DMS153 treated with DMSO at 0.1 percent for 48 hours (cell line): ENCODE results near the gene SH2D3A.

ENCODE experiments used
- DNase-seq: peaks from one replicate; lab custom pipeline; 2025; ENCODE audit not compliant: unreplicated experiment; lab: John Stamatoyannopoulos, UW

SH2D3A gene

DNA sequence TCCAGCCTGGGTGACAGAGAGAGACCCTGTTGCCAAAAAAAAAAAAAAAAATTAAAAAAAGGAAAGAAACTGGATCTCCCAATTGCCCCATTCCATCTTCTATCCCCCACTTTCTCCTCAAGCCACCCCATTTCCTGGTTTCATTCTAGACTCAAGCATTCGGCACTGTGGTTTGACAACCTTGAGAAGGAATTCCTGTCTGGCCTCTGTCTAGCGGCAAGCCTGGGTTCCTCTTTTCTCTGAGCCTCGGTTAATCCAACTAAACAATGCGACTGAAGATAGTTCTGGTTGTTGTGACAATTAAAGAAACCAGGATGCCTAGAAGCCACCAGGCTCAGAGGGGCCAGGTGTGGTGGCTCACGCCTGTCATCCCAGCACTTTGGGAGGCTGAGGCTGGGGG, 43.5 kb downstream of the SH2D3A start:
- no peak for DNase-seq

- no peak for DNase-seq
Measured at GRCh38 chr19:6723108-6723618, 44.1 kb downstream of the SH2D3A start.

GRCh38 chr19:6721773-6722172, 45.5 kb downstream of the SH2D3A start:
- DNase-seq: no peak

DNA sequence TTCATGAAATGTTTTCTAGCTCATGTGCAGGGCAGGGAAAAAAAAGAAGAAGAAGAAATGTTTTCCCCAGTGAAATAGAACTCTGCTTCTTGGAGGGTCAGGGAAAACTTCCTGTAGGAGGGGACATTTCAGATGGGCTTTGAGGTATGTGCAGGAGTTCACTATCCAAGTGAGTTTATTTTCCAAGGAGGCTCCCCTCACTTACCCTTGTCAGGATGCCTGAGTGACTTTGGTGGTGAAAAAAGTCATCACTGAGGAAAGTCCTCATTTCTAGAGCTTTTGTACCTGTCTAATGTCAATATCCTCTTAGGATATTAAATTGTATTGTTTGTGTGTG, 46.1 kb downstream of the SH2D3A start:
- DNase-seq: no peak

DNA sequence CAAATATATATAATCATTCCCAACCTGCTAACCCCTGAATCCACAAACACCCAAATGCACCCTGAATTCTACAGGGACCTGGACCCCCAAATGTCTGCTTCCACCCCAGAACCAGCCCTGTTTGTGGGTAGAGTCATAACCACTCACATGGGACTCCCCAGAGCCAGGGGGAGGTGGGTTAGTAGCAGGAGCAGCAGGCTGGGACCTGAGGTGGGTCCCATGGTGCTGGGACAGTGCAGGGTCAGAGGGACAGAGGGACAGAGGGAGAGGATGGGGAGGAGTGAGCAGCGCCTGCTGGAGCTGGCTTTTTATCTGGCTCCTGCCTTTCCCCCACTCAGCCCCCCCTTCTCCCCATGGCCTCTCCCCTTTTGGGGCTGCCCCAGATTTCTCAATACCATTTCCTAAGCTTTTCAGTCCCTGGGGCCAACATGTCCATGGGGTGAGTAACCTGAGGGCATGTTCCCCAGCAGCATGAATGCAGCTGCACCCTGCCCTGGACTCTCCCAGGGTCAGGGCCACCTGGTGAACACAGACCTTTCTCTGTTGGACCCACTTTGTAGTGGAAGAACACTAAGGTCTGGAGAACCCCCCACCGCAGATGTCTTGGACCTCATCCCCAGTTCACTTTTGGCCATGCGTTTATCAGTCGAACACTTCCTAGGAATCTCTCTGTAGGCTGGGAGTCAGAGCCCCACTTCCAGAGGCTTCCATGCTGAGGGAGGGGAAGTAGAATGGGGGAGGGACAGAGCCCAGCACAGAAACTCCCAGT, 46.7 kb downstream of the SH2D3A start, which contains the start of gene C3:
C3 (minus strand) TSS at position 282 of the 769 bp plus-strand sequence; CDS start at position 221, 61 bp downstream.
- DNase-seq: no peak

GRCh38 chr19:6719992-6720368, 47.3 kb downstream of the SH2D3A start:
- no peak for DNase-seq

DNA sequence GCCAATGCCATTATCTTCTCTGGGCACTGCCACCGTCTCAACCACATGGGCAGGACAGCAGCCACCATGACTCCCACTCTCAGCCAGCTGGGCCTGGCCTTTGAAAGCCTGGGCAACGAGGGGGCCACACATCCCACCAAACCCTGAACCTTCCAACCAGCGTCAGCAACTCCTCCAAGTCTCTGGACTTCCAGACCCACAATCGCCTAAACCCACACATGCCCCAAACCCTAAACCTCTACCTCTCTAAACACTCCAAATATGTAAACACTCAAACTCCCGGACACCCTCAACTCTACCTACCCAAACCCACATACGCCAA, 47.7 kb downstream of the SH2D3A start:
- no peak for DNase-seq

DNA sequence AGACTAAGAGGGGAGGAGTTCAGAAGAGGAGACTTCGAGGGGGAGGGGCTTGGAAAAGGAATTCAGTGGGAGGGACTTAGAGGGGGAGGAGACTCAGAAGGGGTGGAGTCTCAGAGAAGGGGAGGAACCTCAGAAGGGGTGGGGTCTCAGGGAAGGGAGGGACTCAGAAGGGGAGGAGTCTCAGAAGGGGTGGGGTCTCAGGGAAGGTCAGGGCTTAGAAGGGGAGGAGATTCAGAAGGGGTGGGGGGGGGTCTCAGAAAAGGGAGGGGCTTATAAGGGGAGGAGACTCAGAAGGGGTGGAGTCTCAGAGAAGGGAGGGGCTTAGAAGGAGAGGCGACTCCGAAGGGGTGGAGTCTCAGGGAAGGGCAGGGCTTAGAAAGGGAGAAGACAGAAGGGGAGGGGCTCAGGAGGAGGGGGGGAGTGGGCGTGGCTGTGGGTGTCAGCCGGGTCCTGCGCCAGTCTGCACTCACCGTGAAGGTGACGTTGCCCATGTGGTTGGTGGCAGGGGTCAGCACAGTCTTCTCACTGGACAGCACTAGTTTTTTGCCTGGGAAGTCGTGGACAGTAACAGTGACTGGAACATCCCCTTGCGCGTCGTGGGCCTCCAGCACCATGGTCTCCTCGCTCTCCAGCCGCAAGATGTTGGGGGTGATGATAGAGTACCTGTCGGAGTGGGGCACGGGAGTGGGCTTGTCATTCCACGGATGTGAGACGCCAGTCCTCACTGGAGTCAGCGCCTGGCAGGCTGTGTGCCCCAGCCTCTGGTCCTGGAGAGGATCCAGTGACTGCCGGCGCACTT, 48.3 kb downstream of the SH2D3A start:
- no peak for DNase-seq

DNA sequence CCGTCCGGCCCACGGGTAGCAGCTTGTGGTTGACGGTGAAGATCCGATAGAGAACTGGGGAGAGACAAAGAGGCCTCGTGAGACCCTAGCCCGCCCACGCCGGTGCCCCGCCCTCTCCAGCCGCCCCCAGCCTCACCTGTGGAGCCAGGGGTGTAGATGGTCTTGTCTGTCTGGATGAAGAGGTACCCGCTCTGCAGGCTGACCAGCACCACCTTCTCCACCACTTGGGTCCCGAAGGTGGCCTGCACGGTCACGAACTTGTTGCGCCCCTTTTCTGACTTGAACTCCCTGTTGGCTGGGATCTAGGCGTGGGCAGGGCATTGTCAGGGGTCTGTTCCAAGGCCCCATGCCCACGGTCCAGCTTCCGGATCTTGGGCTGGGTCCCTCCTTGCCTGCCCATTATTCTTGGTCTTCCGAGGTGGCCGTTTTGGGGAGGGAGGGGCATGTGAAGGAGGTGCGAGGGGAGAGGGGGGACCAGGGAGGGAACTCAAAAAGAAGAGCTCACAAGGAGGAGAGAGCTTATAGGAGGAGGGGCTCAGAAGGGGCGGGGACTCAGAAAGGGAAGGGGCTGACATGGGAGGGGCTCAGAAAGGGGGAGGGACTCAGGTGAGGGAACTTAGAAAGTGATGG, 49.0 kb downstream of the SH2D3A start:
- DNase-seq: no peak

DNA sequence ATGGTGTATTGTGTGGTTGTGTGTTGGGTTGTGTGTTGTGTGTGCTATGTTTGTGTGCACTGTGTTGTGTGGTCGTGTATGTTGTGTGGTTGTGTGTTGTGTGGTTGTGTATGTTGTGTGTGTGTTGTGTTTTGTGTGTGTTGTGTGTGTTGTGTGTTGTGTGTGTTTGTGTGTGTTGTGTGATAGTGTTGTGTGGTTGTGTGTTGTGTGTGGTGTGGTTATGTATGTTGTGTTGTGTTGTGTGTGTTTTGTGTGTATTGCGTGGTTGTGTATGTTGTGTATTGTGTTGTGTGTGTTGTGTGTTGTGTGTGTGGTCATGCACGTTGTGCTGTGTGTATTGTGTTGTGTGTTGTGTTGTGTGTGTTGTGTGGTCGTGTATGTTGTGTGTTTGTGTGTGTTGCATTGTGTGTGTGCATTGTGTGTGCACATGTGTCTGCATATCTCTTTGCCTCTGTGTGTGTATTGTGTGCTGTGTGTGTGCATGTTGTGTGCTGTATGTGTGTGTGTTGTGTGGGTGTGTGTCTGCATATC, 49.7 kb downstream of the SH2D3A start:
- DNase-seq: no peak

DNA sequence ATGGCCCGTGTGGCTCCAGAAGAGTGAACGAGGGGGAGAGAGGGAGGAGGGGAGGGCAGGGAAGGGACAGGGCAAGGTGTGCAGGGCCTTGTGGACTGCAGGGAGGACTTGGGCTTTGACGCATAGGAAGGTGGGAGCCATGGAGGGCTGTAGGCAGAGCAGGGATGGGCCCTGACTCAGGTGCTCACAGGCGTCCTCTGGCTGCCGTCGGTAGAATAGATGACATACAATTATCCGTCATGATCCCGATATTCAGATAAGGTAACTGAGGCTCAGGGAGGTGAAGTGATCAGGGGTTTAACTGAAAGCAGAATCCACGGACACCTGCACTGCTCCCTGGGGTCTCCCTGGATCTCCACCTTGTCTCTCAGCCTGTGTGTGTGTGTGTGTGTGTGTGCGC, 50.2 kb downstream of the SH2D3A start:
- no peak for DNase-seq

- DNase-seq: no peak
Measured at GRCh38 chr19:6716610-6716970, 50.6 kb downstream of the SH2D3A start.

DNA sequence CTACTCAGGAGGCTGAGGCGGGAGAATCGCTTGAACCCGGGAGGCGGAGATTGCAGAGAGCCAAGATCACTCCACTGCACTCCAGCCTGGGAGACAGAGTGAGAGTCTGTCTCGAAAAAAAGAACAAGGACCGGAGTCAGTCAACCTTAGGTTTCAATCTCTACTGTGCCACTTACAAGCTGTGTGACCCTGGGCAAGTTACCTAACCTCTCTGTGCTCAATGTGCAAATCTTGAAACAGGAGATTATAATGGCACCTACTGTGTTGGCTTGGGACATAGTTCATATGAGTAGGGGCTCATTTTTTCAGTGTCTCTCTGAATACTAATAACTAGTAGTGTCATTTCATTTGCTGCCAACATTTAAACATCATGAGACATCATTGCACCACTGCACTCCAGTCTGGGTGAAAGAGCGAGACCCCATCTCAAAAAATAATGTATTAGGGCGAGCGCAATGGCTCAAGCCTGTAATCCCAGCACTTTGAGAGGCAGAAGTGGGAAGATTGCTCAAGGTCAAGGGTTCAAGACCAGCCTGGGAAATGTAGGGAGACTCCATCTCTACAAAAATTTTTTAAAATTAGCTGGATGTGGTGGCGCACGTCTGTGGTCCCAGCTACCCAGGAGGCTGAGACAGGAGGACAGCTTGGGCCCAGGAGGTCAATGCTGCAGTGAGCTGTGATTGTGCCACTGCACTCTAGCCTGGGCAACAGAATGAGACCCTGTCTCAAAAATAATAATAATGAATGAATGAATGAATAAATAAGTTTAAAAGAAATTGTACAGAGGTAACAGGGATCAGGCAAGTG, 52.3 kb downstream of the SH2D3A start:
- DNase-seq: no peak

GRCh38 chr19:6713773-6714692, 53.2 kb downstream of the SH2D3A start:
- DNase-seq: no peak

GRCh38 chr19:6712692-6713670, 54.3 kb downstream of the SH2D3A start:
- no peak for DNase-seq

DNA sequence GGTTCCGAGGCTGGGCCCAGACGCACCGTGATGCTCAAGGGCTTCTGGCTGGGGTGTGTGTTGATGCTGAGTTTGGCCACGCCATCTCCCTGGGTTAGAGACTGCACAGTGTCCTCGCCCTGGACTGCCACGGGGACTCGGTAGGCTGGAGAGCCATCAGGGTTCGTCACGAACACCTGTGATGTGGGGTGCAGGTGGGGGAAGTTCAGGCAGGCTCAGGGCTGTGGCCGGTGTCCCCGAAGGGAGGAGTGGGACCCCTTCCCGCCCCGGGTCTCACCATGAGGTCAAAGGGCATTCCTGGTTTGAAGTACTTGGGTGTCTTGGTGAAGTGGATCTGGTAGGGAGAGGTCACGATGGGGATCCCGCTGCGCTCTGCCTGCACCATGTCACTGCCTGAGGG, 55.0 kb downstream of the SH2D3A start:
- no peak for DNase-seq

- DNase-seq: no peak
Measured at GRCh38 chr19:6711605-6712004, 55.6 kb downstream of the SH2D3A start.

DNA sequence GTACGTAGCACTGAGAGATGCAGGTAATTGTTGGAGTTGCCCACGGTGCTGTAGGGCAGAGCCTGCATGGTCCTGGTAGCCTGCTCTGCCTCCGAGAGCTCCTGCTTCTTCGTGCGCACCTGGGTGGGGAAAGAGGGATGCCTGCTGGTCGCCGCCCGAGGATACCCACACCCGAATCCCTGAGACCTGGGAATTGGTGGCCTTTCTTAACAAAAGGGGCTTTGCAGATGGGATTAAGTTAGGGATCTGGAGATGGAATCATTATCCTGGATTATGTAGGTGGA, 56.2 kb downstream of the SH2D3A start:
- no peak for DNase-seq
